HEK293 (cell line): ENCODE measurements around the gene PSMD8.

Source experiments
- GLIS2 ChIP-seq: fragments of 450-650 bp; formaldehyde crosslinking; IDR thresholded peaks from 2 replicates; pipeline ENCODE4 v1.5.1; 2016; ENCODE audit warnings: missing biosample characterization, missing genetic modification characterization
- OVOL3 ChIP-seq: fragments of 450-650 bp; formaldehyde crosslinking; IDR thresholded peaks from 2 replicates; pipeline ENCODE4 v1.5.1; 2016; ENCODE audit warnings: missing biosample characterization, missing genetic modification characterization
- SCRT2 ChIP-seq: fragments of 450-650 bp; formaldehyde crosslinking; IDR thresholded peaks from 2 replicates; pipeline ENCODE4 v1.5.1; 2016; ENCODE audit warnings: missing biosample characterization, missing genetic modification characterization
- ZBTB1 ChIP-seq: fragments of 450-650 bp; formaldehyde crosslinking; IDR thresholded peaks from 2 replicates; pipeline ENCODE4 v1.5.1; 2016; ENCODE audit warnings: missing biosample characterization, missing genetic modification characterization
- ZBTB21 ChIP-seq: fragments of 450-650 bp; formaldehyde crosslinking; IDR thresholded peaks from 2 replicates; pipeline ENCODE4 v1.5.1; 2017; ENCODE audit warnings: missing biosample characterization, missing genetic modification characterization
- ZBTB26 ChIP-seq: fragments of 450-650 bp; formaldehyde crosslinking; optimal IDR thresholded peaks from 2 replicates; pipeline ENCODE3; 2016; ENCODE audit warnings: missing biosample characterization, mild to moderate bottlenecking, missing genetic modification characterization
- ZBTB7A ChIP-seq: fragments of 450-650 bp; formaldehyde crosslinking; IDR thresholded peaks from 2 replicates; pipeline ENCODE4 v1.5.1; 2016; ENCODE audit warnings: low read depth, missing biosample characterization, missing genetic modification characterization
- ZBTB8A ChIP-seq: fragments of 450-650 bp; formaldehyde crosslinking; IDR thresholded peaks from 2 replicates; pipeline ENCODE4 v1.5.1; 2016; ENCODE audit warnings: missing biosample characterization, missing genetic modification characterization
- ZNF121 ChIP-seq: fragments of 450-650 bp; formaldehyde crosslinking; IDR thresholded peaks from 2 replicates; pipeline ENCODE4 v1.5.1; 2016; ENCODE audit warnings: missing biosample characterization, missing genetic modification characterization
- ZNF140 ChIP-seq: fragments of 450-650 bp; formaldehyde crosslinking; IDR thresholded peaks from 2 replicates; pipeline ENCODE4 v1.5.1; 2016; ENCODE audit warnings: missing biosample characterization, missing genetic modification characterization
- ZNF174 ChIP-seq: fragments of 450-650 bp; formaldehyde crosslinking; IDR thresholded peaks from 2 replicates; pipeline ENCODE4 v1.5.0; 2017; ENCODE audit warnings: missing biosample characterization, mild to moderate bottlenecking, missing genetic modification characterization
- ZNF175 ChIP-seq: fragments of 450-650 bp; formaldehyde crosslinking; IDR thresholded peaks from 2 replicates; pipeline ENCODE4 v1.5.1; 2016; ENCODE audit warnings: missing biosample characterization, missing genetic modification characterization
- ZNF211 ChIP-seq: fragments of 450-650 bp; formaldehyde crosslinking; IDR thresholded peaks from 2 replicates; pipeline ENCODE4 v1.5.1; 2016; ENCODE audit warnings: low read depth, missing biosample characterization, missing genetic modification characterization
- ZNF23 ChIP-seq: fragments of 450-650 bp; formaldehyde crosslinking; IDR thresholded peaks from 2 replicates; pipeline ENCODE4 v1.5.1; 2016; ENCODE audit warnings: missing biosample characterization, missing genetic modification characterization, borderline replicate concordance
- ZNF248 ChIP-seq: fragments of 450-650 bp; formaldehyde crosslinking; IDR thresholded peaks from 2 replicates; pipeline ENCODE4 v1.5.1; 2017; ENCODE audit warnings: missing biosample characterization, missing genetic modification characterization
- ZNF26 ChIP-seq: fragments of 450-650 bp; formaldehyde crosslinking; IDR thresholded peaks from 2 replicates; pipeline ENCODE4 v1.5.1; 2016; ENCODE audit warnings: missing biosample characterization, missing genetic modification characterization
- ZNF341 ChIP-seq: fragments of 450-650 bp; formaldehyde crosslinking; IDR thresholded peaks from 2 replicates; pipeline ENCODE4; 2016; ENCODE audit warnings: low read depth, missing biosample characterization, missing genetic modification characterization
- ZNF398 ChIP-seq: fragments of 450-650 bp; formaldehyde crosslinking; IDR thresholded peaks from 2 replicates; pipeline ENCODE4 v1.5.1; 2017; ENCODE audit warnings: missing biosample characterization, missing genetic modification characterization
- ZNF549 ChIP-seq: fragments of 450-650 bp; IDR thresholded peaks from 2 replicates; pipeline ENCODE4 v1.5.1; 2018; ENCODE audit warnings: missing biosample characterization, missing genetic modification characterization, mild to moderate bottlenecking, inconsistent platforms, moderate library complexity
- ZNF555 ChIP-seq: fragments of 450-650 bp; formaldehyde crosslinking; conservative IDR thresholded peaks from 2 replicates; pipeline ENCODE4 v1.5.1; 2017; ENCODE audit warnings: missing biosample characterization, mild to moderate bottlenecking, missing genetic modification characterization, inconsistent platforms
- ZNF571 ChIP-seq: fragments of 450-650 bp; formaldehyde crosslinking; IDR thresholded peaks from 2 replicates; pipeline ENCODE4 v1.5.0; 2017; ENCODE audit warnings: missing biosample characterization, missing genetic modification characterization
- ZNF626 ChIP-seq: fragments of 450-650 bp; sonication (Bioruptor Pico); formaldehyde crosslinking; IDR thresholded peaks from 2 replicates; pipeline ENCODE4 v1.5.1; 2018; ENCODE audit warnings: missing biosample characterization, missing genetic modification characterization, inconsistent platforms
- ZNF660 ChIP-seq: fragments of 450-650 bp; IDR thresholded peaks from 2 replicates; pipeline ENCODE4 v1.5.1; 2018; ENCODE audit warnings: missing biosample characterization, mild to moderate bottlenecking, missing genetic modification characterization
- ZNF701 ChIP-seq: fragments of 450-650 bp; formaldehyde crosslinking; IDR thresholded peaks from 2 replicates; pipeline ENCODE4 v1.5.1; 2016; ENCODE audit warnings: missing biosample characterization, missing genetic modification characterization
- ZNF704 ChIP-seq: fragments of 450-650 bp; formaldehyde crosslinking; IDR thresholded peaks from 2 replicates; pipeline ENCODE4 v1.5.1; 2016; ENCODE audit warnings: missing biosample characterization, missing genetic modification characterization
- ZNF777 ChIP-seq: fragments of 450-650 bp; formaldehyde crosslinking; IDR thresholded peaks from 2 replicates; pipeline ENCODE4 v1.5.1; 2017; ENCODE audit warnings: missing biosample characterization, missing genetic modification characterization, borderline replicate concordance
- ZNF791 ChIP-seq: fragments of 450-650 bp; formaldehyde crosslinking; IDR thresholded peaks from 2 replicates; pipeline ENCODE4 v1.5.1; 2016; ENCODE audit warnings: missing biosample characterization, missing genetic modification characterization
- TF ChIP-seq, protein P1 (sequence below): fragments of 450-650 bp; formaldehyde crosslinking; IDR thresholded peaks from 2 replicates; pipeline ENCODE4 v1.5.1; 2017; ENCODE audit warnings: missing biosample characterization, missing genetic modification characterization
- TF ChIP-seq, protein P2 (sequence below): fragments of 450-650 bp; formaldehyde crosslinking; IDR thresholded peaks from 2 replicates; pipeline ENCODE4 v1.5.1; 2016; ENCODE audit warnings: missing biosample characterization, missing genetic modification characterization, low read depth

The PSMD8 gene

DNA sequence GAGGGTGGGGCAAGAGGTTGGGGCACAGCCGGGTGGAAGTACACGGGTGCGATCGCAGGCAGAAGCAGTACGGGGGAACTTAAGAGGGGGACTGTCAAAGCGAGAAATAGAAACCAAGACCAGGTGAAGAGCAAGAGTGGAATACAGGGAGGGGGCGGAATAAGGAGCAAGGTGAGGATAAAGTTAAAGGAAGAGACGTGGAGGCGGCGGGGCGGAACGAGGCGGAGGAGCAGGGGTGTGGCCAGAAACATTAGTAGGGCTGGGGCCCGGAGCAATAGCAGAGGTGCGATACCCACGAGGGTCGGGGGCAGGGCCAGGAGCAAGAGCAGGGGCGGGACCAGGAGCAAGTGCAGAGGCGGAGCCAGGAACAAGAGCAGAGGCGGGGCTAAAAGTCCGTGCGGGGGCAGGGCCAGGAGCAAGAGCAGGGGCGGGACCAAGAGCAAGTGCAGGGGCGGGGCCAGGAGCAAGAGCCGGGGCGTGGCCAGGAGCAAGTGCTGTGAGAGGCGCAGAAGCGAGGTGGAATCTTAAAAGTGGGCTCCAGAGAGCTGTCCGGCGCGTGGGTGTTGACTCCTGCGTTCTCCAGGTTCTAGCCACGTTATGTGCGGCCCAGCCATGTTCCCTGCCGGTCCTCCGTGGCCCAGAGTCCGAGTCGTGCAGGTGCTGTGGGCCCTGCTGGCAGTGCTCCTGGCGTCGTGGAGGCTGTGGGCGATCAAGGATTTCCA is 37.6 kb upstream of the PSMD8 start (continued):
- TF ChIP-seq ZNF26 (tag by site-specific recombination) = no peak
- no peak for TF ChIP-seq ZNF248 (tag by site-specific recombination)
- peak; percentile 87 for TF ChIP-seq ZNF341 (tag by site-specific recombination)
- TF ChIP-seq ZNF211 = no peak
- no peak for TF ChIP-seq ZNF175 (tag by site-specific recombination)
- TF ChIP-seq ZNF660 (tag by site-specific recombination) = no peak; the same call in 1 of the 2 replicates
- TF ChIP-seq, protein P1, sequence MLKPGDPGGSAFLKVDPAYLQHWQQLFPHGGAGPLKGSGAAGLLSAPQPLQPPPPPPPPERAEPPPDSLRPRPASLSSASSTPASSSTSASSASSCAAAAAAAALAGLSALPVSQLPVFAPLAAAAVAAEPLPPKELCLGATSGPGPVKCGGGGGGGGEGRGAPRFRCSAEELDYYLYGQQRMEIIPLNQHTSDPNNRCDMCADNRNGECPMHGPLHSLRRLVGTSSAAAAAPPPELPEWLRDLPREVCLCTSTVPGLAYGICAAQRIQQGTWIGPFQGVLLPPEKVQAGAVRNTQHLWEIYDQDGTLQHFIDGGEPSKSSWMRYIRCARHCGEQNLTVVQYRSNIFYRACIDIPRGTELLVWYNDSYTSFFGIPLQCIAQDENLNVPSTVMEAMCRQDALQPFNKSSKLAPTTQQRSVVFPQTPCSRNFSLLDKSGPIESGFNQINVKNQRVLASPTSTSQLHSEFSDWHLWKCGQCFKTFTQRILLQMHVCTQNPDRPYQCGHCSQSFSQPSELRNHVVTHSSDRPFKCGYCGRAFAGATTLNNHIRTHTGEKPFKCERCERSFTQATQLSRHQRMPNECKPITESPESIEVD (tag by site-specific recombination) = no peak
- TF ChIP-seq ZNF777 = peak; percentile 95
- TF ChIP-seq ZBTB1 (tag by site-specific recombination) = no peak; the same call in 1 of the 2 replicates
- TF ChIP-seq SCRT2 (tag by site-specific recombination) = no peak
- no peak for TF ChIP-seq ZNF23 (tag by site-specific recombination)
- TF ChIP-seq ZNF571 (tag by site-specific recombination) = no peak
- TF ChIP-seq ZNF121 (tag by site-specific recombination) = peak; percentile 79; the same call in 1 of the 2 replicates
- TF ChIP-seq ZBTB7A (tag by site-specific recombination) = peak; percentile 98
- peak; percentile 72; the same call in 1 of the 2 replicates for TF ChIP-seq ZNF701 (tag by site-specific recombination)
- TF ChIP-seq ZNF626 (tag by site-specific recombination) = no peak
- no peak for TF ChIP-seq ZNF555
- TF ChIP-seq ZNF398 = no peak
- no peak for TF ChIP-seq ZNF140 (tag by site-specific recombination)
- TF ChIP-seq, protein P2, sequence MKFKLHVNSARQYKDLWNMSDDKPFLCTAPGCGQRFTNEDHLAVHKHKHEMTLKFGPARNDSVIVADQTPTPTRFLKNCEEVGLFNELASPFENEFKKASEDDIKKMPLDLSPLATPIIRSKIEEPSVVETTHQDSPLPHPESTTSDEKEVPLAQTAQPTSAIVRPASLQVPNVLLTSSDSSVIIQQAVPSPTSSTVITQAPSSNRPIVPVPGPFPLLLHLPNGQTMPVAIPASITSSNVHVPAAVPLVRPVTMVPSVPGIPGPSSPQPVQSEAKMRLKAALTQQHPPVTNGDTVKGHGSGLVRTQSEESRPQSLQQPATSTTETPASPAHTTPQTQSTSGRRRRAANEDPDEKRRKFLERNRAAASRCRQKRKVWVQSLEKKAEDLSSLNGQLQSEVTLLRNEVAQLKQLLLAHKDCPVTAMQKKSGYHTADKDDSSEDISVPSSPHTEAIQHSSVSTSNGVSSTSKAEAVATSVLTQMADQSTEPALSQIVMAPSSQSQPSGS (tag by site-specific recombination) = no peak
- TF ChIP-seq ZNF549 = no peak
- TF ChIP-seq OVOL3 (tag by site-specific recombination) = no peak
- no peak for TF ChIP-seq ZNF174 (tag by site-specific recombination)
- TF ChIP-seq ZBTB8A (tag by site-specific recombination) = no peak; the same call in 1 of the 2 replicates
- no peak for TF ChIP-seq ZBTB26 (tag by site-specific recombination)
- peak; percentile 70 for TF ChIP-seq GLIS2
- no peak for TF ChIP-seq ZNF704 (tag by site-specific recombination)
- peak; percentile 83 for TF ChIP-seq ZNF791 (tag by site-specific recombination)
- TF ChIP-seq ZBTB21 = peak; percentile 83
